ENCODE data around the gene GSS.

DNA sequence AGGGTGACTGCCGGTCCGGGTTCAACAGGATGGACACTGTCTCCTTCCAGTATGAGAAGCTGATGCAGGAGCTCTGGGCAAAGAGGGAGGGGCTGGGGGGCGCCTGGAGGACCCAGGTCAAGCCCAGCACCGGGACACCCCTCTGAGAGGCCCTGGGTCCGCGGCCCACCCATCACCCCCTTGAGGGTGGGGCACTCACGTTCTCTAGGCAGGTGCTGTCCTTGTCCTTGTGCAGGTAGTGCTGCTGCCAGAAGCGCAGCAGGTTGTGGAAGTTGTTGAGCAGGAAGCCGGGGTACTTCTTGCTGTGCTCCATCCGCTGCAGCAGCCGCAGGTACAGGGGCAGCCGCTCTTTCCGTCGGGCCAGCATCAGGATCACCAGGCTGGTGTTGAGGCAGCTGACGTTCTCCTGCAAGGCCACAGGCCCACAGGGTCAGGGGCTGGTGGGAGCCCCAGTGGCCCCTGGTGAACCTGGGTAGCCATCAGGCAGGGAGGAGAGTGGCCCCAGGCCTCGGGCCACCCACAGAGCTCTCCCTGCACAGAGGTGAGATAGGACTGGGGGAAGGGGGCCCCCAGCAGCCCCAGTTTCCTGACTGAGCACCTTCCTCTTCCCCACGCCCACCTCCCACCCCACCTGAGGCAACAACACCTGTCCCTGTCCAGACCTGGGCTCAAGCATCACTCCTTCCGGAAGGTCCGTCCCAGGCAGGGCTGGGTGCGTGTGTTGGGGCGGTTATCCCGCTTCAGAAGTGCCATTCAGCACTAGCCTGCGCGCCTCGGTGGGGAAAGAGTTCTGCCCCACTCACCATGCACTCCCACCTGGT lies 47.8 kb upstream of the GSS start:
- TF ChIP-seq, protein P1, sequence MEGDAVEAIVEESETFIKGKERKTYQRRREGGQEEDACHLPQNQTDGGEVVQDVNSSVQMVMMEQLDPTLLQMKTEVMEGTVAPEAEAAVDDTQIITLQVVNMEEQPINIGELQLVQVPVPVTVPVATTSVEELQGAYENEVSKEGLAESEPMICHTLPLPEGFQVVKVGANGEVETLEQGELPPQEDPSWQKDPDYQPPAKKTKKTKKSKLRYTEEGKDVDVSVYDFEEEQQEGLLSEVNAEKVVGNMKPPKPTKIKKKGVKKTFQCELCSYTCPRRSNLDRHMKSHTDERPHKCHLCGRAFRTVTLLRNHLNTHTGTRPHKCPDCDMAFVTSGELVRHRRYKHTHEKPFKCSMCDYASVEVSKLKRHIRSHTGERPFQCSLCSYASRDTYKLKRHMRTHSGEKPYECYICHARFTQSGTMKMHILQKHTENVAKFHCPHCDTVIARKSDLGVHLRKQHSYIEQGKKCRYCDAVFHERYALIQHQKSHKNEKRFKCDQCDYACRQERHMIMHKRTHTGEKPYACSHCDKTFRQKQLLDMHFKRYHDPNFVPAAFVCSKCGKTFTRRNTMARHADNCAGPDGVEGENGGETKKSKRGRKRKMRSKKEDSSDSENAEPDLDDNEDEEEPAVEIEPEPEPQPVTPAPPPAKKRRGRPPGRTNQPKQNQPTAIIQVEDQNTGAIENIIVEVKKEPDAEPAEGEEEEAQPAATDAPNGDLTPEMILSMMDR (IDR thresholded peaks at IDR 0.05): no peak
- peak in 1 of 2 donors; percentile 0 for TF ChIP-seq POLR2A (IDR thresholded peaks at IDR 0.05)

All from heart left ventricle (tissue), 13 donors.